ENCODE measurements around the gene IGFBPL1.

Gene IGFBPL1

DNA sequence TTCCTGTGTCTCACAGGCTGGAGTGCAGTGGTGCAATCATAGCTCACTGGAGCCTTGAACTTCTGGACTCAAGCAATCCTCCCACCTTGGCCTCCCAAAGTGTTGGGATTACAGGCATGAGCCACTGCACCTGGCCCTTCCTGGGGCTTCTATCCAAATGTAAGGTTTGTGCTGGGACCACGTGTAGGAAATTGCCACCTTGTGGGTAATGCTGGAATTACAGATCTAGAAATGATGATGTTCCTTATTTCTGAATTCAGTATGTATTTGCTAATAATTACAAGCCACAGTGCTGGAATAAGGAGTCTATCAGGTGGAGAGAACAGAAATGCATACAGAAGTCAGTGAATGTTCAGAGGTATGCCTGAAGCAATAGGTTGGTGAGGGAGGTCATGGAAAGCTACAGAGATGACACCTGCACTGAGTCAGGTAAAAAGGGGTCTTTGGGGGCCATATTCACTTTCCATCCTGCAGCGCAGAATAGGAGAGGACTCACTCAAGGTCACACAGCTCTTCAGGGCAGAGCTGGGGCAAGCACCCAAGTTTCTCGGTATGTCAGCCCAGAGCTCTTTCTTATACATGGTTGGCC is 8.8 kb upstream of the IGFBPL1 start:
- peak; percentile 62 for DNase-seq (ENCODE audit: low spot score)

DNA sequence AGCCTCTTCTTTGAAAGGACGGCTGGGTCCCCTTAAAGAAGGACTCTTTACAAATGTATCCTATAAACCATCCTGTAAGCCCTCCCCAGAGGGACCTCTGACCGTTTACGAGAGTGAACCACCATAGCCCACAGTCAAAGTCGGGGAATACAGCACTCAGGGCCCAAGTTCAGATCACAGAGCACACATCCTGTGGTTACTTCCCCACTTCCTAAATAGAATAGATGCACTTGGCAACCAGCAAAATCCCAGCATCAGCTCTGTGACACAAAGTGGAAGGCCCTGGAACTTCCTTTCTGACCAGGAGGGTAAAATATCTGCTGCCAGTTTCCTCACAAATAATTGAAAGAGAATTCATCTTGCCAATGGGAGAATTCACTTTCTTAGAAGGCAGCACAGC is 6.9 kb upstream of the IGFBPL1 start:
- no peak for DNase-seq (ENCODE audit: low spot score)

GRCh38 chr9:38428062-38428461 is 3.8 kb upstream of the IGFBPL1 start:
- no peak for DNase-seq (ENCODE audit: low spot score)

DNA sequence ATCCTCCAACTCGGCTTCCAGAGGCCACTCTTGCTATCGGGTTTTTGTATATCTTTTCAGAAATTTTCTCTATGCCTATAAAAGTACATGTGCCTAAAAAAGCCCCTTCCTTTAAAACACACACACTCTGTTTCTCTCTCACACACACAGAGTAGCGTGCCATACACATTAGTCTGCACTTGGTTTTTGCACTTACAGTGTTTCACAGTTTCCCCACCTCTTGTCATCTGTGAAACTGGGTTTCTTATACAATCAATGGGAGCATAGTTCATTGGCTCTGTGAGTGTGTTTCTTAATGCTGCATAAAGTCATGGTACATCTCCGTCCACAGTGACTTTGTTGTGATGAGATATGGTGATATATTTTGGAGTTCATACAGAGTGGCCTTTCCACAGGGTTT is 664 bp upstream of the IGFBPL1 start:
- DNase-seq (ENCODE audit: low spot score): no peak

DNA sequence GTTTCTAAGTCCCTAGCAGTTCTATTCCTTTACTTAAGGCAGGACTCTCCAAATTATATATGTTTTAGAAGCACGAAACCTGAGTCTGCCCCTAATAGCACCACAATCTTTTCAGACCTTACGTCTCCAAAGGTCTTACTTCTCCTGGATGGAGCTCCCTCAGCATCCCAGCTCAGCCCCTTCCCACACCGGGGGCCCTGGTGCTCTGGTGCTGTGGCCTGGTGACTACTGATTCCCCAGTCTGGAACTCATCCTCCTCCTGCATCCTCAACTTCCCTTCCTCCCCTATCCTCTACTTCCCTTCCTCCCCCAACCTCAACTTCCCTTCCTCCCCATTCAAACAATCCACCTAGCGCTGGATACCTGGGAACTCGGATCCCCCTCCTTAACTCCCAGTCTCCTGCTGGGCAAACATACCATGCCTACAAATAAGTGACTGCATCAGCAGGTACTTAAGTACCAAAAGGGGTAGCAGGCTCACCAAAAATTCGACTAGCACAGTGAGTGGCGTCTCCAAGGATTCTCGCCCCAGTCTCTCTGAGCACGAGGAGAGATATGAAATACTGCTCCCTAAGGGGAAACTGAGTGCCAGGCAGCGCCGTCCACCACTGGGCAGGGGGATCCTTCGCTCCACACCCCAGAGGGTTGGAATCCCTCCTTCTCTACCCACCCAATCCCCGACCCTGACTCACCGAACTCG is 831 bp downstream of the IGFBPL1 start:
- DNase-seq (ENCODE audit: low spot score): no peak

- DNase-seq (ENCODE audit: low spot score): no peak
These were observed 1.5 kb downstream of the IGFBPL1 start for GRCh38 chr9:38422555-38423260.

DNA sequence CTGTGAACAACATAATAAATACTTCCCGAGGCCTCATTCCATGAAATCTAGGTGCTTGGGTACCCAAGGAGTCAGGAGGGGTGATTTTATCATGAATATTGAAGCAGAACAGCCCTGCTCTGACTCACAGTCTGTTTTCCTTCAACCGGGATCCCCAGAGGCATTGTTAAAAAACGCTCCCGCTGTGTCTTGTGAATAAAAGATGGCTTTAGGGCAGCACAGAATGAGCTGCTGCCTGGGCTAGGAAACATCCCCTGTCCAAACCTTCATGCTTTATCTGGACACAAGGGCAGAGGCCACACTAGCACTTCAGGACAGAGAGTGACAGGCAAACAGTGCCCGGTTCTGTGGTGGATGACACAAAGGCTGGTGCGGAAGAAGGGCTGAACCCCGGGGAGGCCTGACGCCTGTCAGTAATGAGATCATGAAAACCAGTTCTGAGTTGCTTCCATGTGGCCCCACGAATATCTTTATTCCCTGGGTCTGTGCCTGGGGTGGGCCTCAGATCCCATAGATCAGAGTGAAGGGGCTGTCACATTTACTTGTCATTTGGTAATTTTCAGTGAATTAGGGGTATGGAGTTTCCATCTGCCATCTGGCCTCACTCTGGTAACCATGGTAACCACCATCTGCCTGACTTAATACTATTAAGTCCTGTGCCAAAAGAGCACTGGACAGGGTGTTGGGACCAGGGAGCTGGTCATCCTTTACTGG is 2.6 kb downstream of the IGFBPL1 start:
- DNase-seq (ENCODE audit: low spot score): no peak

GRCh38 chr9:38419181-38419580 is 5.1 kb downstream of the IGFBPL1 start:
- no peak for DNase-seq (ENCODE audit: low spot score)

- DNase-seq (ENCODE audit: low spot score): no peak
These were observed 5.9 kb downstream of the IGFBPL1 start for GRCh38 chr9:38418366-38418765.

DNA sequence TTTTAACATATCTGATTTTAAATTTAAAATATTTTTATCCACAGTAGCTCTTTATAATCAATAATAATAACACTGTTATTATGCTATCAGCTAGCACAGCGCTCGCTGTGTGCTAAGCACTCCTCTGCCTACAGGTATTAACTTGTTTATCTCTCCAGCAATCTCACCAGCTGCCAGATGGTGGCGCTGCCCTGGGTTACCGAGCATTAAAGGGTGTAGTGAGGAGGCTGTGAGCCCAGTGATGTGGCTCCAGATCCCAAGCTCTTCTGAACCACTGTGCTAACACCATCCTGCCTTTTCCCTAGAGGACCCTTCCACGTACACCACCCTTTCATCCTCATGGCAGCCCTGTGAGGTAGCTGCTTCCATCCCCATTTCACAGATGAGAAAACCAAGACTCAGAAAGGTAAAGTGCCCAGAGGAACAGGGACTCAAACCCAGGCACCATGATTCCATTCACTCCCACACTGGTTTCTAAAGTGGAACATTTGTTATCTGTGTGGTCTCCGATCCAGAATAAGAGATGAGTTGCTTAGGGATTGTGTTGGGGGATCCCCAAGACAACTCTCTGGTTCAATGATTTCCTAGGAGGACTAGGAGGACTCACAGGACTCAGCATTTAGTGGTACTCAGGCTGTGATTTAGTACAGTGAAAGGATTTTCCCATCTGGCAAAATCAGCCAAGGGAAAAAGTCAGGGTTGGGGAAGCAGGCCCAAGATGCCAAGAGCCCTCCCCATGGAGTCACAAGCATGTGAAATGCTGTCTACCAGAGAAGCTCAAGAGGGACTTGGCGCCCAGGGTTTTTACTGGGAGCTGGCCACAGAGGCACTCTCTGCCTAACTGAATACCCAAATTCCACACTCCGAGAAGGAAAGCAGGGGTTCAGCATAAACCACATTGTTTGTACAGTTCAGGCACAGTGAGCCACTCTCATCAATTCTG is 7.0 kb downstream of the IGFBPL1 start:
- peak; percentile 61 for DNase-seq (ENCODE audit: low spot score)

- no peak for DNase-seq (ENCODE audit: low spot score)
These were observed 7.8 kb downstream of the IGFBPL1 start for GRCh38 chr9:38416461-38416860.

GRCh38 chr9:38415856-38416255 is 8.4 kb downstream of the IGFBPL1 start:
- no peak for DNase-seq (ENCODE audit: low spot score)

DNA sequence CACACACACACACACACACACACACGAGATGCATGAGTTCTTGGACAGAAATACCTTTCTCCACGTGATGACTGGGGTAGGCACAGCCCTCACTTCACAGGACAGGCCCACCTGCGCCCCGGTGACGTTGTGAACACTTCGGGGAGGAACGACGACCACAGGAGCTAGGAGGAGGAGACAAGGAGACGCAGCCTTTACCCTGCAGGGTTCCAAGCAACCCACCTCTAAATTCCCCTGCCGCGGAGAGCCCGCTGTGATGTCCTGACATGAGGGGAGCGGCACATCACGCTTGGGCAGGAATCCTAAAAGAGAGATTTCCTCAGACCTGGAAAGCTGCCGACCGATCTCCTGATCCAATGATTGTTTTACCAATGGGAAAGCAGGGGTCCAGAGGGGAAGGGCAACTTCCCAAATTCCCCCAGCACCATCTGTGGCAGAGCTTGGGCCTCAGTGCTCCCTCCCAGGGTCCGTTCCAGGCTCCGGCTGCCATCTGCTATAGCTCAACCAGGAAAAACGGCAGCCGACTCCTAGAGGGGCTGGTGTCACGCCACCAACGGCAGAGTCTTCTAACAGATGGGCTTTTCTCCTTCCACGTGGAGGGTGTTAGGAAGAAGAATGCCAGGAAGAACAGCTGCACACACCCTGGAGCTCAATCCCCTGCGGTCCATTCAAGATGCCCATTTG is 10.1 kb downstream of the IGFBPL1 start:
- DNase-seq (ENCODE audit: low spot score): no peak

- no peak for DNase-seq (ENCODE audit: low spot score)
These were observed 11.0 kb downstream of the IGFBPL1 start for GRCh38 chr9:38413283-38413682.

DNA sequence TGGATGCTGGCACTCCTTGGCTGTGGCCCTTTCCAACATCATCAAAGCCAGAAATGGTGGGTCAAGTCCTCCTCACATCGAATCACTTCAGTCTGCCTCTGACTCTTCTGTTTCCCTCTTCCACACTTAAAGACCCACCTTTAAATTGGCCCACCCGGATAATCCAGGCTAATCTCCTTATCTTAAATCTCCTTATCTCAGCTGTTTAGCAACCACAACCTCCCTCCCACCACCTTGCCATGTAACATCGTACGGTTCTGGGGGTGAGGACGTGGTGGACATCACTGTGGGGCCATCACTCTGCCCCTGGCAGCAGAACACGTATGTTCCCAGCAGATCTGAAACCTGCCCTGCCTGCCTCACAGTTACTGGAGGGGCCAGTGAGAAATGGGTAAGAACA is 11.5 kb downstream of the IGFBPL1 start:
- DNase-seq (ENCODE audit: low spot score): no peak

DNA sequence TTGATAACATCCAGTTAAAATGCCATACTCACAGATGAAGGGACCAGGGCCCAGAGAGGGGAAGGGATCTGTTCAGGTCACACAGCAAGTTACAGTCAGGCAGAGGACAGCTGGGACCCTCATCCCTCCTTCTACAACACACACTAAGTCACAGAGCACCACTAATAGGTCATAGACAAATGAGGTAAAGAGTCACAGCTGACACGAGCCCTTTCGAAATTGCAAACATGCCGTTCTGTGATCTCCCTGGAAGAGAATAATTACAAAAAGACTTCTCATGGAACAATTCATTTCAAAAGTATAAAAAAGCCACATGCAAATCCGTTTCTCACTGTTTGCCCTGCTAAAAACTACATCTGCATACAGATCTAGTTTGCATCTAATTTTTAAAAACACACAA is 15.5 kb downstream of the IGFBPL1 start:
- no peak for DNase-seq (ENCODE audit: low spot score)

DNA sequence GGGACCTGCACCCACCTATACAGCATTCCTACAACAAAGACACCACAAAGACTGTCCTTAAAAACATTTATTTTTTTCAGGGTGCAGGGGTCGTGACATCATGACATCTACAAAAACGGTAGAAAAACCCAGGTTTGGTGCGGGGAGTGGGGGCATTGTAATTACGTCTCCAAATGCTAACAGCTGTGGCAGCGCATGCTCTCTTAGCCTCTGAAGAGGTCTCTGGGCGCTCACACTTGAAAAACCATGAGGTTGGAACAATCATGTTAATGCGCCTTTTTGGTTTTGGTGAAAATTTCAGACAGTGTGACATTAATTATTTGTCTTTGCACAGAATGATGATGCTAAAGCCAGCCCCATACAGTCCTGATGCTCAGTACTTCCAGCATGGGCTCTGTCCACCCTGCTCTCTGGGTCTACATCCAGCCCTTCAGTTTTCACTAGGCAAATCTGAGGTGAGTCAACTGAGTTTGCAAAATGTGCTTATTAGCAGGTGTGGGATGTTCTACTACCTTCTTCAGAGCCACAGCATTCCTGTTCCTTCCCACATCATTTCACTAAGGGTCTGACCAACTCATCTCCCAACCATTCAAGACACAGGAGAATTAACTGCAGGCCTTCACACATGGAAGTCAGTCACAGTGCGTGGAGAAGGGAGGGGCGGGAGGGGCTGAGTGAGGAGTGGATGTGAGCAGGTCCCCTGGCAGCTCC is 17.6 kb downstream of the IGFBPL1 start:
- no peak for DNase-seq (ENCODE audit: low spot score)

GRCh38 chr9:38405785-38406184 is 18.5 kb downstream of the IGFBPL1 start:
- DNase-seq (ENCODE audit: low spot score): no peak

- DNase-seq (ENCODE audit: low spot score): no peak
These were observed 19.9 kb downstream of the IGFBPL1 start for GRCh38 chr9:38404314-38404713.

DNA sequence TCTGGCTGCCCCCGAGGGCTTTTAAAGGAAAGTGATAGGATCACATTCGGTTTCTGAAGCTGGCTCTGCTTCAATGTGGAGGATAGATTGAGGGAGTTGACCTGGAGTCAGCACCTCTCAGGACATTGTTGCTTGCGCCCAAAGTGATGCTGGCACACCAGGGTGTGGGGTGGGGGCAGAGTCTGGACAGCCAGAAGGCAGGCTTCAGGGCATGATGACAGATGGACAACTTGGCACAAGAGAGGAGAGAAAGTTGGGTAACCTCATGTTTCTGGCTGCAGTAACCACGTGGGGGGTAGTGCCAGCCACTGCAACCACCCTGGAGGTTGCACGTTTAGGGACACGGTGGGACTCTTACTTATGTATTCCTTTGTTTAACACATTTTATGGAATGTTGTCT is 22.3 kb downstream of the IGFBPL1 start:
- DNase-seq (ENCODE audit: low spot score): no peak

Measured in NAMALWA (cell line).